Thymus (tissue), 11 donors: ENCODE results near the gene RUNX3. TPM values are rescaled to one million over a fixed set of nuclear protein-coding genes. Genes with fewer than 3 reads are reported as not detected.

Source experiments
- DNase-seq, 9 donors: peaks; one replicate each; pipeline ENCODE4 v3.0.0-alpha.2; 2013; ENCODE audit warnings: low spot score in 9 of 9, low read depth in 6 of 9, missing footprints in 1 of 9
- H3K27ac ChIP-seq, 2 donors: one replicate each; pipeline ENCODE4 v1.5.1; 2013; ENCODE audit warnings: control low read depth in 1 of 2, low read depth in 1 of 2, low read length in 1 of 2, mild to moderate bottlenecking in 1 of 2, moderate library complexity in 1 of 2
- H3K27me3 ChIP-seq, 2 donors: one replicate each; pipeline ENCODE4 v1.5.1; 2013; ENCODE audit warnings: low read length in 1 of 2; ENCODE audit not compliant: control insufficient read depth in 2 of 2, insufficient read depth in 1 of 2
- H3K36me3 ChIP-seq, 2 donors: one replicate each; pipeline ENCODE4 v1.5.1; 2013; ENCODE audit warnings: low read length in 1 of 2, mild to moderate bottlenecking in 1 of 2, moderate library complexity in 1 of 2; ENCODE audit not compliant: control insufficient read depth in 2 of 2, insufficient read depth in 2 of 2
- H3K4me1 ChIP-seq, 2 donors: one replicate each; pipeline ENCODE4 v1.5.1; 2013; ENCODE audit warnings: low read length in 2 of 2; ENCODE audit not compliant: control insufficient read depth in 2 of 2, insufficient read depth in 2 of 2
- H3K4me3 ChIP-seq, 2 donors: one replicate each; pipeline ENCODE4 v1.5.1; 2013; ENCODE audit warnings: low read length in 2 of 2, control low read depth in 1 of 2, mild to moderate bottlenecking in 1 of 2
- H3K9me3 ChIP-seq, 2 donors: one replicate each; pipeline ENCODE4 v1.5.1; 2013; ENCODE audit warnings: low read length in 1 of 2, mild to moderate bottlenecking in 1 of 2; ENCODE audit not compliant: control insufficient read depth in 2 of 2, insufficient read depth in 1 of 2
- WGBS: extraction: QIAGEN DNeasy Blood & Tissue Kit; methylation state at CpG from one replicate; pipeline ENCODE4 v1.1.7; 2013; 5-methylcytosine and 5-hydroxymethylcytosine counted together
- polyA plus RNA-seq: library from polyadenylated mRNA; stranded (reverse); fragments of 200-250 nt; gene quantifications from one replicate; pipeline ENCODE4 v1.2.3, GENCODE V29; 2013
- total RNA-seq: library from RNA; stranded (reverse); fragments of 120-200 nt; gene quantifications from one replicate; pipeline ENCODE4 v1.2.4, GENCODE V29; 2013
- donor health status: healthy.

RUNX3 gene
- total and polyA plus RNA-seq, 2 donors: 4.9 to 13.6 TPM

DNA sequence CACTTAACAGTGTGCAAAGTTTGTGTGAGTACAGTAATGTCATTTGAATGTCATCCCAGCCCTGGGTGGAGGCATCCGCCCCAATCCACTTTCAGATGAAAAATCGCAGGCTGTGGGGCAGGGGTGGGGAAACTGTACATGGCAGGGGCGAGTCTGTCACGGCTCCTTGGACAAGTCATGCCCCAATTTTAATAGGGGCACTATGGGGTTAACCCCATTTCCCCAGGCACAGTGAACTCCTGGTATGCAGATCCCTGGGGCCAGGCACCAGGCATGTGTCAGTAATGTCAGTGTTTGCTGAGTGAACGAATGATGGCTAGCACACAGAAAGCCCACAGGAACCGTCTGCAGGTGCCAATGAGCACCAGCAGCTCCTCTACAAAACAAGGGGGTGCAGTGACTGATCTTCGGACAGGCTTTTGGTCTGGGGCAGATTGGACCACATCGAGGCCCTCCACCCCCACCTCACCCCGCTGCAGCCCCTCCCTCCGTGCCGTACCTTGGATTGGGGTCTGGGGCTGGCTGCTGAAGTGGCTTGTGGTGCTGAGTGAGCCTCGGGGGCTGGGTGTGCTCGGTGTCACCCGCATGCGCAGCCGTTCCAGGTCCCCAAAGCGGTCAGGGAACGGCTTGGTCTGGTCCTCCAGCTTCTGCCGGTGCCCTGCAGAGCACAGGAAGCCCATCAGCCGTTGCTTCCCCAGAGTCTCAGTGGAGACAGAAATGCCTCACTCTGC is 23.2 kb downstream of the RUNX3 start:
- no peaks in the 10 kb centered on the region for H3K27me3 ChIP-seq
- no peak overlapping the region for H3K4me3 ChIP-seq
- DNase-seq: no peak
- H3K4me1 ChIP-seq: peaks cover 0 to 2% of the 10 kb centered on the region in 2 donors
- H3K27ac ChIP-seq: no peak overlapping the region
- WGBS: 96% methylated on average over 20 of the region's 20 CpGs
- H3K9me3 ChIP-seq: peaks cover 0 to 11% of the 10 kb centered on the region in 2 donors
- peaks cover 16 to 27% of the 10 kb centered on the region in 2 donors for H3K36me3 ChIP-seq

DNA sequence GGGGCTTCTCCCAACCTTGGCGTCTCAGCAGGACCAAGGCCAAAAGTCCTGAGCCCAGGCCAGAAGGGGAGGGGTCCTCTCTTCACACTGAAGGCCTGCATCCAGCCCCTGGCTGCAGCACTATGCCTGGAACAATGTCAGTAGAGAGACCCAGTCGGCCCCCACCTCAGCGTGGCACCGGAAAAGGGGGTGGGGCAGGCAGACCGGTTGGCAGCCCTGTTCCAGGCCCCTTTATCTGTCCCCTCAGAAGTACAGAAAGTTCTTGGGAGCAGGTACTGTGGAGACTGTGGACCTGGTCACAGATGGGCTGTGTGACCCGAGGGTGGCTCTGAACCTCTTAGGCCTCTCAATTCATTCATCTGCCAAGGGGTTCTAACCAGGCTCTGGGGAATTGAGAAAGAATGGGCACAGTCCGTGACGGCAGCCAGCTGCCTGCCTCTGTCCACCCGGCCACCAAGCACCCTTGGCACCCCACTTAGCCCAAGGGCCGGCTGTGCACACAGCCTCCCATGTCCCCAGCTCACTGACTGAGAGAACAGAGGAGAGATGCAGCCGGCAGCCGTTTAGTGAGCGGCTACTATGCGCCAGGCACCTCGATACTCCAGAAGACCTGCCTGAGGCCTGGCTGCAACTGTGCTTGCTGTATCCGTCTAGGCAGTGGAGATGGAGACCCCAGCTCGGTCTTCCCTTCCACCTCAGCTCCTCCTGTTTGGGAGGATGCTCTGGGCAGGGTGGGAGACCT is 23.9 kb downstream of the RUNX3 start:
- DNase-seq: no peak
- Histone ChIP-seq H3K9me3 (peaks cover 0 to 14% of the 10 kb centered on the region in 2 donors), H3K27me3 (no peaks in the 10 kb centered on the region), H3K27ac (no peak overlapping the region), H3K4me1 (peaks cover 0 to 4% of the 10 kb centered on the region in 2 donors), H3K4me3 (no peak overlapping the region), H3K36me3 (peaks cover 17 to 23% of the 10 kb centered on the region in 2 donors)
- WGBS: 96% methylated on average over 17 of the region's 17 CpGs

DNA sequence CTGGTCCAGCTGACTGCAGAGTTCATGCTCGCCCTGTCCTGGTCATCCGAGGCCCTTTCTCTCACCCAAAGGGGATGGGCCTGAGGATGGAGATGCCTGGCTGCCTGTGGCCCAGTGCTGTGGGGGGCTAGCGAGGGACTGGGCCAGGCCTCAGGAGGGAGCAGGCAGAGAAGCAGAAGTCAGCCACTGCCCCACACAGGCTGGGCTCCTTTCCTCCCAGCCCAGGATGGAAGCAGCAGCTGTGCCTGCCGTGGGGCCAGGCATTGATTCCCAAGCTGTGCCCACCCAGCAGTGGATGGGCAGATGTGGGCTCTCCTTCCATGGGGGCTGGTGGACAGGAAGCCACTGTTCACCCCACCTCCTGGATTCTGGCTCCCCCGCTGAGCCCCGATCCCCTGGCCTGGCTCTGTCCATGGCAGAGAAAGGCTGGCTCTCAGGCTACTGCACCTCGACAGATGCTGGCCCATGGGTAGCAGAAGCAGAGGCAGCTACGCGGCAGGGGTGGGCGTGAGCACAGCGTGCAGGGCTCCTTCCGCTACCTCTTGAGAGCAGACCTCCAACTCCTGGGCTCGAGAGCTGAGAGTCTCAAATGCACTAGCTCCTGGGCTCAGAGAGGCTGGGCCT is 24.6 kb downstream of the RUNX3 start:
- Histone ChIP-seq H3K36me3 (peaks cover 17 to 23% of the 10 kb centered on the region in 2 donors), H3K4me1 (peaks cover 0 to 4% of the 10 kb centered on the region in 2 donors), H3K27ac (no peak overlapping the region), H3K9me3 (peaks cover 0 to 17% of the 10 kb centered on the region in 2 donors), H3K4me3 (no peak overlapping the region), H3K27me3 (no peaks in the 10 kb centered on the region)
- DNase-seq: no peak
- WGBS: 97% methylated on average over 13 of the region's 13 CpGs

DNA sequence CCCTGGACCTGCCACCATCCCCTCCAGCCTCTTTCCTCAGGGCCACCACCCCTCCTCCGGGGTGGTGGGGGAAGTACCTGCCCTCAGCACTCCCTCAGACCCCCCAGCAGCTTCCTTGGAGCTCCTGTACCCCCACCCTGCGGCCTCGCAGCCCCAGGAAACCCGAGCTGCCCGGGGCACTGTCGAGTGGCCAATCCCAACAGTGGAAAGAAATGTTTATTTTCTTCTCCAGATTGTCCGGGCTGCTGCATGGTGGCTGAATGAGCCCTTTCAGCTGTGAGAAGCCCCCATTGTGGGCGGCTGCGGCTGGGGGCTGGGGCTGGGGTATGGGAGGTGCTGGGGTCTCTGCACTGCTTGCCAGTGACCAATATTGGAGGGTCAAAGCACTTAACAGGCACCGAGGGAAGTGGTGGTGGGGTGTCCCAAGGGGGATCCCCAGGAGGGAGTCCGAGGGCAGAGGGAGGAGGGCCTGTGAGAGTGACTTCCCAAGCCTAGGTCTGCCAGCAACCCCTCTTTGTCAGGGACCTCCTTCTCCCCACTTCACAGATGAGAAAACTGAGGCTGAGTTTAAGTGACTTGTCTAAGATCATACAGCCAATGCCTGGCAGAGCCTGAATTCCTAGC is 25.2 kb downstream of the RUNX3 start:
- Histone ChIP-seq H3K4me1 (peaks cover 0 to 4% of the 10 kb centered on the region in 2 donors), H3K9me3 (peaks cover 0 to 17% of the 10 kb centered on the region in 2 donors), H3K27ac (no peak overlapping the region), H3K27me3 (no peaks in the 10 kb centered on the region), H3K4me3 (no peak overlapping the region), H3K36me3 (peaks cover 17 to 23% of the 10 kb centered on the region in 2 donors)
- no peak for DNase-seq
- WGBS: 95% methylated on average over 11 of the region's 11 CpGs

DNA sequence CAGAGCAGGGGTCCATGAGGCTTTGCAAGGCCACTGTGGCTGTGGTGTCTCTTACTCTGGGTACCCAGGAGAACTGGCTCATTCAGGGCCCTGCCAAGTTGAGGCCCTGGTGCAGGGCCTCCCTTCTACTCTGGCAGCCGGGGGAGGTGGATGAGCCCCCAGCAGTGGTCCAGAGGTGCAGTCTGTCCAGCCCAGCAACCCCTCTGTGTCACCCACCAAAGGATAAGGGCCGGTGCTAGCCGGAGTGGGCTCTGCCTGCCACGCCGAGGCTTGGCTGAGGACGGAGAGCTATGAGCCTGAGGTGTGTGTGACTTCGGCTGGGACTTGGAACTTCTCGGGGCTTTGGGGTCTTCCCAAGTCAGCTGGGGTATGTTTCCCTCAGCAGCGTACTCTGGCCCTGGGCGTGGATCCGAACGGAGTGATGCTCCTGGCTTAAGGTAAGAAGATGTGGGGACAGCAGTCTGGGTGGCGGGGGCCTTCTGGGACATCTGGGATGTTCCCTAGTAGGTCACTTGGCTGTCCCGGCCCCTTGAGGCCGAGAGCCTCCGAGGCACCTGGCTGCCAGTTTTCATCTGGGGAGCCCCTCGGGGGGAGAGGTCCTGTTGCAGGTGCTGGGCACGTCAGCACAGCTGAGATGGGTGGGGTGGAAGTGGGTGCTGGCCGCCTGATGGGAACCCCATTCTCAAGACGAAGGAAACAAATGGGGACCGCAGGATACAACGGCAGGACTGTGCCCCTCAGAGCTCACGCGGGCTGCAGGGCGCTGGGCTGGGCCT is 25.9 kb downstream of the RUNX3 start:
- Histone ChIP-seq H3K36me3 (peaks cover 17 to 20% of the 10 kb centered on the region in 2 donors), H3K9me3 (peaks cover 0 to 17% of the 10 kb centered on the region in 2 donors), H3K27ac (no peak overlapping the region), H3K4me1 (peaks cover 0 to 4% of the 10 kb centered on the region in 2 donors), H3K27me3 (no peaks in the 10 kb centered on the region), H3K4me3 (no peak overlapping the region)
- DNase-seq: no peak
- 97% methylated on average over 25 of the region's 25 CpGs for WGBS

DNA sequence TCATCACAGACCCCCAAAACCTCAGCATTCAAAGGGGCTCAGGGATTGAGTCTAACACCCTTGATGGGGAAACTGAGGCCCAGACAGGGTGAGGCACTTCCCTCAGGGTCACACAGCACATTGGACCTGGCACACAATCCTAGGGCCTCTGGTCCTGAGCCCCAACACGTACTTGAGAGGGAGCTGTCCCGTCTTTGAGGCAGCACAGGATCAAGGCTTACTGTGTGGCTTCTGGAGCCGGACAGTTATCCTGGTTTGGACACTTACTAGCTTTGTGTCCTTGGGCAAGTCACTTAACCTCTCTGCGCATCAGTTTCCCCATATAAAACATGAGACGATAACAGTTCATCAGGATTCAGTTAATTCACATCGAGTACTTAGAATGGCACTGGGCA is 26.5 kb downstream of the RUNX3 start:
- Histone ChIP-seq H3K4me1 (peaks cover 0 to 4% of the 10 kb centered on the region in 2 donors), H3K27me3 (no peaks in the 10 kb centered on the region), H3K27ac (no peak overlapping the region), H3K9me3 (peaks cover 0 to 14% of the 10 kb centered on the region in 2 donors), H3K4me3 (no peak overlapping the region), H3K36me3 (peaks cover 17% of the 10 kb centered on the region in 2 donors)
- 98% methylated on average over 6 of the region's 6 CpGs for WGBS
- DNase-seq: no peak

DNA sequence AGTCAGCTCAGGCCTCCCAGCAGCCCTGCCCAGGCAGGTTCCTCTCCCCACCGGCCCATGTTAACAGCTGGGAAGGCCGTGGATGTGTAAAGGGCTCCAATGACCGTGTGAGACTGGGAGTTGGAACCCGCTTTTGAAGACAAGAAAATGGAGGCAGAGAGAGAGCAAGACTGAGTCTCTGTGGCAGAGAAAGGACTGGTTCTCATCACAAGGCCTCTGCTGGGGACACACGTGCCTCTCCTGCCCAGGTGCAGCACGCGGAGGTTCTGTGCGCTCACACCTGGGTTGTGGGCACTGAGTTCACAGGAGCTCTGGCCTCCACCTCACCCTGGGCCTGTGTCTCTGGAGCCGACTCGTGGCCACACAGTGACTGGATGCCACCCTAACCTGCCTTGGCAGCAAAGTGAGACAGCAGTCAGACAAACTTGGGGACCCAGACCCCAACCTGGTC is 27.0 kb downstream of the RUNX3 start:
- 94% methylated on average over 10 of the region's 10 CpGs for WGBS
- peaks cover 0 to 6% of the 10 kb centered on the region in 2 donors for H3K4me1 ChIP-seq
- peaks cover 13% of the 10 kb centered on the region in 2 donors for H3K36me3 ChIP-seq
- no peak for DNase-seq
- H3K9me3 ChIP-seq: peaks cover 0 to 9% of the 10 kb centered on the region in 2 donors
- H3K27me3 ChIP-seq: no peaks in the 10 kb centered on the region
- H3K4me3 ChIP-seq: no peak overlapping the region
- H3K27ac ChIP-seq: no peak overlapping the region

DNA sequence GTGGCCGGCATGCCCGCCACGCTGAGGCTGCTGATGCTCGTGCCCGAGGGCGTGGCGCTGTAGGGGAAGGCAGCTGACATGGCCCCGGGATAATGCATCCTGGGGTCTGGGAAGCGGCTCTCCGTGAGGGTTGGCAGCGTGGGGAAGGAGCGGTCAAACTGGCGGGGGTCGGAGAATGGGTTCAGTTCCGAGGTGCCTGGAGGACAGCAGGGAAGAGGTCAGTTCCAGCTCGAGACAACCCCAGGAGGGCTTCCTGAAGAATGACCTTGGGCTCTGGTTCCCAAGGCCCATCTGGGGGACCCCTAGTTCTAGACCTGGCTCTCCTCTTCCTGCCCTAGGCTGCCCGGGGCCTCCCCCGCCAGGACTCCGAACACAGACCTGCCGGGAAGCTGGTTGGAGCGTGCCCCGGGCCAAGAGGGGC is 27.6 kb downstream of the RUNX3 start:
- H3K4me3 ChIP-seq: no peak overlapping the region
- no peak overlapping the region for H3K27ac ChIP-seq
- peaks cover 10 to 13% of the 10 kb centered on the region in 2 donors for H3K36me3 ChIP-seq
- H3K27me3 ChIP-seq: no peaks in the 10 kb centered on the region
- peaks cover 0 to 6% of the 10 kb centered on the region in 2 donors for H3K9me3 ChIP-seq
- DNase-seq: no peak
- WGBS: 98% methylated on average over 22 of the region's 22 CpGs
- peaks cover 0 to 6% of the 10 kb centered on the region in 2 donors for H3K4me1 ChIP-seq
